HG02798 (cell line): Measurements from ENCODE around the gene MYZAP.
A peak's percentile ranks its signal among the peaks of the same experiment; 100 is the strongest.

Experiments
- ATAC-seq: cut with Tn5 transposase; IDR thresholded peaks from one replicate; pipeline ENCODE4 v1.9.1; 2021; ENCODE audit warnings: mild to moderate bottlenecking; ENCODE audit not compliant: unreplicated experiment, poor library complexity

MYZAP gene

GRCh38 chr15:57561041-57561711, 30.5 kb upstream of the MYZAP start:
- ATAC-seq = peak; percentile 92

GRCh38 chr15:57562196-57562769, 29.4 kb upstream of the MYZAP start:
- ATAC-seq = no peak

GRCh38 chr15:57563416-57563815, 28.3 kb upstream of the MYZAP start:
- ATAC-seq = no peak

- ATAC-seq = no peak
These were observed 26.4 kb upstream of the MYZAP start for GRCh38 chr15:57565311-57565710.

GRCh38 chr15:57566834-57567233, 24.9 kb upstream of the MYZAP start:
- no peak for ATAC-seq

GRCh38 chr15:57567891-57568290, 23.8 kb upstream of the MYZAP start:
- no peak for ATAC-seq

- no peak for ATAC-seq
These were observed 23.4 kb upstream of the MYZAP start for GRCh38 chr15:57568299-57568698.

- no peak for ATAC-seq
These were observed 21.4 kb upstream of the MYZAP start for GRCh38 chr15:57570340-57570739.

- ATAC-seq = no peak
These were observed 20.7 kb upstream of the MYZAP start for GRCh38 chr15:57570994-57571393.

- no peak for ATAC-seq
These were observed 20.0 kb upstream of the MYZAP start for GRCh38 chr15:57571725-57572124.

GRCh38 chr15:57572468-57572867, 19.2 kb upstream of the MYZAP start:
- no peak for ATAC-seq

GRCh38 chr15:57573151-57573550, 18.6 kb upstream of the MYZAP start:
- no peak for ATAC-seq

- ATAC-seq = no peak
These were observed 16.3 kb upstream of the MYZAP start for GRCh38 chr15:57575363-57575762.

- ATAC-seq = no peak
These were observed 13.3 kb upstream of the MYZAP start for GRCh38 chr15:57578288-57578900.

- ATAC-seq = no peak
These were observed 11.3 kb upstream of the MYZAP start for GRCh38 chr15:57580428-57580827.

- no peak for ATAC-seq
These were observed 10.8 kb upstream of the MYZAP start for GRCh38 chr15:57580866-57581265.

GRCh38 chr15:57582090-57582489, 9.6 kb upstream of the MYZAP start:
- ATAC-seq = no peak

GRCh38 chr15:57583282-57583681, 8.4 kb upstream of the MYZAP start:
- no peak for ATAC-seq

GRCh38 chr15:57583720-57584119, 8.0 kb upstream of the MYZAP start:
- no peak for ATAC-seq

GRCh38 chr15:57586661-57587424, 4.9 kb upstream of the MYZAP start:
- ATAC-seq = no peak

- no peak for ATAC-seq
These were observed 2.4 kb upstream of the MYZAP start for GRCh38 chr15:57589281-57589680.
